HG03175 (cell line): Measurements from ENCODE around the gene NOSTRIN.

Experiments
- ATAC-seq: cut with Tn5 transposase; IDR thresholded peaks from one replicate; pipeline ENCODE4 v1.9.1; 2021; ENCODE audit warnings: mild to moderate bottlenecking, moderate library complexity; ENCODE audit not compliant: unreplicated experiment

Gene NOSTRIN

GRCh38 chr2:168814939-168815907 is 12.8 kb downstream of the NOSTRIN start:
- no peak for ATAC-seq

- no peak for ATAC-seq
Measured at GRCh38 chr2:168816369-168816768, 13.9 kb downstream of the NOSTRIN start.

GRCh38 chr2:168819050-168819715 is 16.7 kb downstream of the NOSTRIN start:
- ATAC-seq, result no peak

- no peak for ATAC-seq
Measured at GRCh38 chr2:168819829-168820489, 17.5 kb downstream of the NOSTRIN start.

- no peak for ATAC-seq
Measured at GRCh38 chr2:168821577-168821976, 19.1 kb downstream of the NOSTRIN start.

GRCh38 chr2:168821992-168822391 is 19.6 kb downstream of the NOSTRIN start:
- no peak for ATAC-seq

- ATAC-seq, result no peak
Measured at GRCh38 chr2:168825126-168825525, 22.7 kb downstream of the NOSTRIN start.

- no peak for ATAC-seq
Measured at GRCh38 chr2:168830958-168831357, 28.5 kb downstream of the NOSTRIN start.

GRCh38 chr2:168831662-168832061 is 29.2 kb downstream of the NOSTRIN start:
- no peak for ATAC-seq

GRCh38 chr2:168835969-168836368 is 33.5 kb downstream of the NOSTRIN start:
- no peak for ATAC-seq

GRCh38 chr2:168841445-168841844 is 39.0 kb downstream of the NOSTRIN start:
- no peak for ATAC-seq

- ATAC-seq, result no peak
Measured at GRCh38 chr2:168843253-168843652, 40.8 kb downstream of the NOSTRIN start.

- no peak for ATAC-seq
Measured at GRCh38 chr2:168848225-168848624, 45.8 kb downstream of the NOSTRIN start.

GRCh38 chr2:168849610-168850009 is 47.2 kb downstream of the NOSTRIN start:
- ATAC-seq, result no peak

- ATAC-seq, result no peak
Measured at GRCh38 chr2:168850846-168851245, 48.4 kb downstream of the NOSTRIN start.

GRCh38 chr2:168851674-168852320 is 49.4 kb downstream of the NOSTRIN start:
- no peak for ATAC-seq

GRCh38 chr2:168852481-168852880 is 50.0 kb downstream of the NOSTRIN start:
- no peak for ATAC-seq

GRCh38 chr2:168853471-168853870 is 51.0 kb downstream of the NOSTRIN start:
- no peak for ATAC-seq

GRCh38 chr2:168854651-168855050 is 52.2 kb downstream of the NOSTRIN start:
- no peak for ATAC-seq

- ATAC-seq, result no peak
Measured at GRCh38 chr2:168855601-168856000, 53.2 kb downstream of the NOSTRIN start.

- no peak for ATAC-seq
Measured at GRCh38 chr2:168858146-168858545, 55.7 kb downstream of the NOSTRIN start.
